HEK293T (cell line): Measurements from ENCODE around the gene CBFA2T3.

Experiments
- ARNT ChIP-seq: fragments of 450-650 bp; IDR thresholded peaks from 2 replicates; pipeline ENCODE4 v1.6.1; 2017; ENCODE audit warnings: mild to moderate bottlenecking
- BHLHE40 ChIP-seq: fragments of 450-650 bp; IDR thresholded peaks from 2 replicates; pipeline ENCODE4 v1.6.1; 2016; ENCODE audit warnings: mild to moderate bottlenecking, moderate library complexity, borderline replicate concordance
- ELF4 ChIP-seq: fragments of 450-650 bp; IDR thresholded peaks from 2 replicates; pipeline ENCODE4 v1.6.1; 2017; ENCODE audit warnings: antibody characterized with exemption
- FOXA1 ChIP-seq: fragments of 450-650 bp; IDR thresholded peaks from 2 replicates; pipeline ENCODE4 v1.6.1; 2016; ENCODE audit warnings: mild to moderate bottlenecking
- FOXK2 ChIP-seq: fragments of 450-650 bp; IDR thresholded peaks from 2 replicates; pipeline ENCODE4 v1.6.1; 2016; ENCODE audit warnings: mild to moderate bottlenecking
- FOXM1 ChIP-seq: fragments of 450-650 bp; IDR thresholded peaks from 2 replicates; pipeline ENCODE4 v1.6.1; 2017; ENCODE audit warnings: mild to moderate bottlenecking, borderline replicate concordance
- HDGF ChIP-seq: fragments of 450-650 bp; IDR thresholded peaks from 2 replicates; pipeline ENCODE4 v1.6.1; 2017; ENCODE audit warnings: antibody characterized with exemption, borderline replicate concordance
- L3MBTL2 ChIP-seq: fragments of 450-650 bp; conservative IDR thresholded peaks from 2 replicates; pipeline ENCODE4 v1.6.1; 2016; ENCODE audit warnings: mild to moderate bottlenecking
- LEF1 ChIP-seq: fragments of 450-650 bp; IDR thresholded peaks from 2 replicates; pipeline ENCODE4 v1.6.1; 2017; ENCODE audit warnings: mild to moderate bottlenecking, borderline replicate concordance
- NFRKB ChIP-seq: fragments of 450-650 bp; IDR thresholded peaks from 2 replicates; pipeline ENCODE4 v1.6.1; 2016; ENCODE audit warnings: mild to moderate bottlenecking, moderate library complexity
- SP1 ChIP-seq: fragments of 450-650 bp; IDR thresholded peaks from 2 replicates; pipeline ENCODE4 v1.6.1; 2017
- SUZ12 ChIP-seq: fragments of 450-650 bp; IDR thresholded peaks from 2 replicates; pipeline ENCODE4 v1.6.1; 2016; ENCODE audit warnings: mild to moderate bottlenecking
- TARDBP ChIP-seq: fragments of 450-650 bp; IDR thresholded peaks from 2 replicates; pipeline ENCODE4 v1.6.1; 2016
- ZNF384 ChIP-seq: fragments of 450-650 bp; IDR thresholded peaks from 2 replicates; pipeline ENCODE4 v1.6.1; 2016

- TF ChIP-seq FOXM1 (no peak), FOXA1 (no peak), ELF4 (no peak), TARDBP (no peak), SUZ12 (no peak), NFRKB (no peak), HDGF (no peak), SP1 (no peak), ARNT (no peak), BHLHE40 (no peak), ZNF384 (no peak), L3MBTL2 (no peak), LEF1 (no peak), FOXK2 (no peak)
Observed at GRCh38 chr16:88883117-88883895, 93.7 kb downstream of the CBFA2T3 start.
